ENCODE measurements around the gene MALSU1. TPM values are rescaled to one million over a fixed set of nuclear protein-coding genes. Genes with fewer than 3 reads are reported as not detected.

MALSU1 gene
- total and polyA plus RNA-seq, 4 donors, result 30.3 to 84.6 (median 40.5) TPM

DNA sequence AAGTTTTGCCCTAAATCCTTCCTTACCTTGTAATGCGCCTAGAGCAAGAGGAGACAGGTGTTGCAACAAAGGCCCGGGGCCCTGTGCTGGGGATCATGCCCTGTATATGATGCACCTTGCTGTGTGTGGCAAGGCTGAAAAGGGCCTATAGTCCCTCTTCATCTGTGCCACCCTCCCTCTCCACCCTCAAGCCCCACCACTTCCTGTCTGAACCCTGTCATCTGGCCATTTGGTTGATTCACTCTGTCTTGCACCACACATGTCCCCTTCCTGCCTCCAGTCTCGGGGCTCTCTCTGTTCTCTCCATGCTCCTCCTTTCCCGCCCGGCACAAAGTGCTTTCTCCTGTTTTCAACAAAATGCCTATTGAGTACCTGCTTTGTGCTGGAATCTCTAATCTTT, 11.5 kb upstream of the MALSU1 start:
- H3K4me3 ChIP-seq (ENCODE audit: low read depth in 1 of 3, low read length in 3 of 3), result no peak overlapping the region
- no peak overlapping the region for H3K9ac ChIP-seq (ENCODE audit: low read depth in 1 of 2, low read length in 2 of 2)
- H3K27ac ChIP-seq (ENCODE audit: low read depth in 1 of 2, low read length in 2 of 2), result no peak overlapping the region
- peaks cover 0 to 5% (median 2%) of the 10 kb centered on the region in 4 donors for H3K4me1 ChIP-seq (ENCODE audit: control insufficient read depth in 4 of 4, insufficient read depth in 4 of 4, low read length in 3 of 4)
- no peaks in the 10 kb centered on the region for H3K9me3 ChIP-seq (ENCODE audit: control insufficient read depth in 4 of 4, low read length in 3 of 4)
- H3K27me3 ChIP-seq (ENCODE audit: control insufficient read depth in 4 of 4, insufficient read depth in 4 of 4, low read length in 3 of 4), result no peaks in the 10 kb centered on the region
- 92% methylated on average over 5 of the region's 5 CpGs for WGBS
- TF ChIP-seq RXRA (IDR thresholded peaks at IDR 0.05) (no peak), YY1 (IDR thresholded peaks at IDR 0.05) (no peak), JUND (IDR thresholded peaks at IDR 0.05) (no peak), EGR1 (IDR thresholded peaks at IDR 0.05; ENCODE audit: low read depth in 2 of 2) (no peak), TAF1 (conservative IDR thresholded peaks at IDR 0.05) (no peak), FOXA2 (IDR thresholded peaks at IDR 0.05) (no peak), FOXA1 (IDR thresholded peaks at IDR 0.05) (no peak), SP1 (IDR thresholded peaks at IDR 0.05) (no peak), HNF4G (IDR thresholded peaks at IDR 0.05) (no peak)
- TF ChIP-seq, protein P1, sequence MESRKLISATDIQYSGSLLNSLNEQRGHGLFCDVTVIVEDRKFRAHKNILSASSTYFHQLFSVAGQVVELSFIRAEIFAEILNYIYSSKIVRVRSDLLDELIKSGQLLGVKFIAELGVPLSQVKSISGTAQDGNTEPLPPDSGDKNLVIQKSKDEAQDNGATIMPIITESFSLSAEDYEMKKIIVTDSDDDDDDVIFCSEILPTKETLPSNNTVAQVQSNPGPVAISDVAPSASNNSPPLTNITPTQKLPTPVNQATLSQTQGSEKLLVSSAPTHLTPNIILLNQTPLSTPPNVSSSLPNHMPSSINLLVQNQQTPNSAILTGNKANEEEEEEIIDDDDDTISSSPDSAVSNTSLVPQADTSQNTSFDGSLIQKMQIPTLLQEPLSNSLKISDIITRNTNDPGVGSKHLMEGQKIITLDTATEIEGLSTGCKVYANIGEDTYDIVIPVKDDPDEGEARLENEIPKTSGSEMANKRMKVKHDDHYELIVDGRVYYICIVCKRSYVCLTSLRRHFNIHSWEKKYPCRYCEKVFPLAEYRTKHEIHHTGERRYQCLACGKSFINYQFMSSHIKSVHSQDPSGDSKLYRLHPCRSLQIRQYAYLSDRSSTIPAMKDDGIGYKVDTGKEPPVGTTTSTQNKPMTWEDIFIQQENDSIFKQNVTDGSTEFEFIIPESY (IDR thresholded peaks at IDR 0.05), result no peak
- TF ChIP-seq, protein P2, sequence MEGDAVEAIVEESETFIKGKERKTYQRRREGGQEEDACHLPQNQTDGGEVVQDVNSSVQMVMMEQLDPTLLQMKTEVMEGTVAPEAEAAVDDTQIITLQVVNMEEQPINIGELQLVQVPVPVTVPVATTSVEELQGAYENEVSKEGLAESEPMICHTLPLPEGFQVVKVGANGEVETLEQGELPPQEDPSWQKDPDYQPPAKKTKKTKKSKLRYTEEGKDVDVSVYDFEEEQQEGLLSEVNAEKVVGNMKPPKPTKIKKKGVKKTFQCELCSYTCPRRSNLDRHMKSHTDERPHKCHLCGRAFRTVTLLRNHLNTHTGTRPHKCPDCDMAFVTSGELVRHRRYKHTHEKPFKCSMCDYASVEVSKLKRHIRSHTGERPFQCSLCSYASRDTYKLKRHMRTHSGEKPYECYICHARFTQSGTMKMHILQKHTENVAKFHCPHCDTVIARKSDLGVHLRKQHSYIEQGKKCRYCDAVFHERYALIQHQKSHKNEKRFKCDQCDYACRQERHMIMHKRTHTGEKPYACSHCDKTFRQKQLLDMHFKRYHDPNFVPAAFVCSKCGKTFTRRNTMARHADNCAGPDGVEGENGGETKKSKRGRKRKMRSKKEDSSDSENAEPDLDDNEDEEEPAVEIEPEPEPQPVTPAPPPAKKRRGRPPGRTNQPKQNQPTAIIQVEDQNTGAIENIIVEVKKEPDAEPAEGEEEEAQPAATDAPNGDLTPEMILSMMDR (IDR thresholded peaks at IDR 0.05; ENCODE audit: low read depth, low read length, missing input control), result no peak
- TF ChIP-seq, protein P3, sequence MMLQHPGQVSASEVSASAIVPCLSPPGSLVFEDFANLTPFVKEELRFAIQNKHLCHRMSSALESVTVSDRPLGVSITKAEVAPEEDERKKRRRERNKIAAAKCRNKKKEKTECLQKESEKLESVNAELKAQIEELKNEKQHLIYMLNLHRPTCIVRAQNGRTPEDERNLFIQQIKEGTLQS (IDR thresholded peaks at IDR 0.05), result no peak
- TF ChIP-seq, protein P4, sequence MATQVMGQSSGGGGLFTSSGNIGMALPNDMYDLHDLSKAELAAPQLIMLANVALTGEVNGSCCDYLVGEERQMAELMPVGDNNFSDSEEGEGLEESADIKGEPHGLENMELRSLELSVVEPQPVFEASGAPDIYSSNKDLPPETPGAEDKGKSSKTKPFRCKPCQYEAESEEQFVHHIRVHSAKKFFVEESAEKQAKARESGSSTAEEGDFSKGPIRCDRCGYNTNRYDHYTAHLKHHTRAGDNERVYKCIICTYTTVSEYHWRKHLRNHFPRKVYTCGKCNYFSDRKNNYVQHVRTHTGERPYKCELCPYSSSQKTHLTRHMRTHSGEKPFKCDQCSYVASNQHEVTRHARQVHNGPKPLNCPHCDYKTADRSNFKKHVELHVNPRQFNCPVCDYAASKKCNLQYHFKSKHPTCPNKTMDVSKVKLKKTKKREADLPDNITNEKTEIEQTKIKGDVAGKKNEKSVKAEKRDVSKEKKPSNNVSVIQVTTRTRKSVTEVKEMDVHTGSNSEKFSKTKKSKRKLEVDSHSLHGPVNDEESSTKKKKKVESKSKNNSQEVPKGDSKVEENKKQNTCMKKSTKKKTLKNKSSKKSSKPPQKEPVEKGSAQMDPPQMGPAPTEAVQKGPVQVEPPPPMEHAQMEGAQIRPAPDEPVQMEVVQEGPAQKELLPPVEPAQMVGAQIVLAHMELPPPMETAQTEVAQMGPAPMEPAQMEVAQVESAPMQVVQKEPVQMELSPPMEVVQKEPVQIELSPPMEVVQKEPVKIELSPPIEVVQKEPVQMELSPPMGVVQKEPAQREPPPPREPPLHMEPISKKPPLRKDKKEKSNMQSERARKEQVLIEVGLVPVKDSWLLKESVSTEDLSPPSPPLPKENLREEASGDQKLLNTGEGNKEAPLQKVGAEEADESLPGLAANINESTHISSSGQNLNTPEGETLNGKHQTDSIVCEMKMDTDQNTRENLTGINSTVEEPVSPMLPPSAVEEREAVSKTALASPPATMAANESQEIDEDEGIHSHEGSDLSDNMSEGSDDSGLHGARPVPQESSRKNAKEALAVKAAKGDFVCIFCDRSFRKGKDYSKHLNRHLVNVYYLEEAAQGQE (IDR thresholded peaks at IDR 0.05), result no peak
- TF ChIP-seq, protein P5, sequence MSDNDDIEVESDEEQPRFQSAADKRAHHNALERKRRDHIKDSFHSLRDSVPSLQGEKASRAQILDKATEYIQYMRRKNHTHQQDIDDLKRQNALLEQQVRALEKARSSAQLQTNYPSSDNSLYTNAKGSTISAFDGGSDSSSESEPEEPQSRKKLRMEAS (IDR thresholded peaks at IDR 0.05), result no peak
- H3K36me3 ChIP-seq (ENCODE audit: control insufficient read depth in 4 of 4, insufficient read depth in 3 of 4, low read depth in 1 of 4, low read length in 3 of 4), result no peaks in the 10 kb centered on the region
- no peak for DNase-seq (ENCODE audit: low spot score)

DNA sequence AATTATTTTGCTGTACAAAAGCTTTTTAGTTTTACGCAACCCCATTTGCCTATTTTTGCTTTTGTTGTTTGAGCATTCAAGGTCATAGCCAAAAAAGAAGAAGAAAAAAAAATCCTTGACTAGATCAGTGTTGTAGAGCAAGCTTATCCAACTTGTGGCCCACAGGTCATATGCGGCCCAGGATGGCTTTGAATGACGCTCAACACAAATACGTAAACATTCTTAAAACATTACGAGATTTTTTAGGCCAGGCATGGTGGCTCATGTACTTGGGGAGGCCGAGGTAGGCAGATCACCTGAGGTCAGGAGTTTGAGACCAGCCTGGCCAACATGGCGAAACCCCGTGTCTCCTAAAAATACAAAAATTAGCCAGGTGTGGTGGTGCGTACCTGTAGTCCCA, 8.1 kb upstream of the MALSU1 start:
- no peak for TF ChIP-seq RAD21 (IDR thresholded peaks at IDR 0.05)
- no peak for TF ChIP-seq SP1 (IDR thresholded peaks at IDR 0.05)
- no peaks in the 10 kb centered on the region for H3K36me3 ChIP-seq (ENCODE audit: control insufficient read depth in 4 of 4, insufficient read depth in 3 of 4, low read depth in 1 of 4, low read length in 3 of 4)
- H3K9ac ChIP-seq (ENCODE audit: low read depth in 1 of 2, low read length in 2 of 2), result no peak overlapping the region
- H3K4me1 ChIP-seq (ENCODE audit: control insufficient read depth in 4 of 4, insufficient read depth in 4 of 4, low read length in 3 of 4), result peaks cover 0 to 18% (median 6%) of the 10 kb centered on the region in 4 donors
- H3K4me3 ChIP-seq (ENCODE audit: low read depth in 1 of 3, low read length in 3 of 3), result no peak overlapping the region
- H3K27me3 ChIP-seq (ENCODE audit: control insufficient read depth in 4 of 4, insufficient read depth in 4 of 4, low read length in 3 of 4), result no peaks in the 10 kb centered on the region
- H3K9me3 ChIP-seq (ENCODE audit: control insufficient read depth in 4 of 4, low read length in 3 of 4), result no peaks in the 10 kb centered on the region
- no peak for DNase-seq (ENCODE audit: low spot score)
- 98% methylated on average over 9 of the region's 9 CpGs for WGBS
- H3K27ac ChIP-seq (ENCODE audit: low read depth in 1 of 2, low read length in 2 of 2), result no peak overlapping the region

Measured in liver (tissue), 9 donors.